ENCODE data around the gene SERTAD3. TPM values are rescaled to one million over a fixed set of nuclear protein-coding genes. Genes with fewer than 3 reads are reported as not detected.

Gene SERTAD3
- total and polyA plus RNA-seq, 2 donors (not counting 3 experiments of a cell fraction or from before 2014, with no cell fraction given): 13.3 to 29.9 TPM

GRCh38 chr19:40412866-40413265, 31.3 kb downstream of the SERTAD3 start:
- dilution Hi-C loops (cut with MboI; ENCODE audit: extremely low pct_ligation_motif_present, low sequenced_read_pairs): no loop called here
- H3K79me2 ChIP-seq (ENCODE audit: control insufficient read depth, insufficient read depth, low read length): no peaks in the 10 kb centered on the region
- H3K4me3 ChIP-seq (replicated peaks in 1 of 3; ENCODE audit: insufficient read depth in 1 of 3, low read depth in 1 of 3, low read length in 3 of 3): no peak overlapping the region
- ChIA-PET CTCF (interaction anchor here (0.6 to 1.2 kb wide), 2 partner anchors 30 to 78 kb away, joined by 3 to 6 read pairs; no protein-coding TSS in a partner anchor), POLR2A (interaction anchor here (0.6 kb wide), 1 partner anchor 747 kb away, joined by 3 read pairs; no protein-coding TSS in a partner anchor)
- no peak overlapping the region for H3K27ac ChIP-seq (ENCODE audit: insufficient read depth, low read depth, low read length)
- H3K9ac ChIP-seq (replicated peaks; ENCODE audit: extremely low read depth, insufficient read depth, low read length): no peak overlapping the region
- no TSS peak for BruUV-seq (replicated peaks)
- no peak for DNase-seq (ENCODE audit: low read depth, low spot score)
- no peak overlapping the region for H2AFZ ChIP-seq (ENCODE audit: low read depth, low read length)
- peaks cover 11% of the 10 kb centered on the region for H3K4me1 ChIP-seq (ENCODE audit: control insufficient read depth, extremely low read depth, insufficient read depth, low read length)
- no peaks in the 10 kb centered on the region for H3K9me3 ChIP-seq (replicated peaks; ENCODE audit: control insufficient read depth, insufficient read depth, low read length)
- H3K9me1 ChIP-seq (replicated peaks; ENCODE audit: control insufficient read depth, extremely low read depth, insufficient read depth, low read length): no peaks in the 10 kb centered on the region
- H3K4me2 ChIP-seq (ENCODE audit: insufficient read depth, low read length): no peak overlapping the region
- intact Hi-C loops (cut with micrococcal nuclease): no loop called here
- no peak for FAIRE-seq
- no peaks in the 10 kb centered on the region for H3K36me3 ChIP-seq (ENCODE audit: control insufficient read depth in 2 of 2, extremely low read depth in 1 of 2, insufficient read depth in 2 of 2, low read length in 2 of 2)
- H3K27me3 ChIP-seq (ENCODE audit: control insufficient read depth in 2 of 2, insufficient read depth in 2 of 2, low read length in 2 of 2): no peaks in the 10 kb centered on the region
- no peak for TF ChIP-seq EZH2 (IDR thresholded peaks at IDR 0.05; ENCODE audit: borderline replicate concordance, low read depth, low read length, severe bottlenecking)
- TF ChIP-seq GATA2 (IDR thresholded peaks at IDR 0.05; ENCODE audit: insufficient read depth, insufficient read length, low read depth, low read length): no peak
- TF ChIP-seq MYC (IDR thresholded peaks at IDR 0.05; ENCODE audit: low read depth, low read length): no peak
- no peak for TF ChIP-seq FOS (IDR thresholded peaks at IDR 0.05; ENCODE audit: borderline replicate concordance, insufficient read depth, low read length)
- no peak for TF ChIP-seq CTCF (IDR thresholded peaks at IDR 0.05; ENCODE audit: extremely low read depth in 1 of 2, insufficient read depth in 1 of 2, low read depth in 1 of 2, low read length in 2 of 2)
- TF ChIP-seq MAX (IDR thresholded peaks at IDR 0.05; ENCODE audit: insufficient read depth, insufficient read length): no peak
- TF ChIP-seq POLR2AphosphoS5 (IDR thresholded peaks at IDR 0.05; ENCODE audit: insufficient read depth, low read depth, low read length): no peak
- TF ChIP-seq POLR2A (IDR thresholded peaks at IDR 0.05; ENCODE audit: low read depth, low read length): no peak
- no peak for TF ChIP-seq JUN (IDR thresholded peaks at IDR 0.05; ENCODE audit: borderline replicate concordance, insufficient read depth, insufficient read length, low read depth)
- H4K20me1 ChIP-seq (replicated peaks; ENCODE audit: control insufficient read depth, extremely low read depth, insufficient read depth, low read length): no peaks in the 10 kb centered on the region

Data from endothelial cell of umbilical vein (primary cell).